Activated naive CD4-positive, alpha-beta T cell treated with anti-CD3 and anti-CD28 coated beads, Interleukin-2, amount 10 ng/mL, durations not matched to agents 7 days and 5 days (primary cell): ENCODE data around the gene SSU72.
A peak's percentile ranks its signal among the peaks of the same experiment; 100 is the strongest.

Experiments used
- CTCF ChIA-PET: fragments of 350-600 bp; sonication (Branson Sonifier 250); formaldehyde crosslinking; loops from one replicate; lab custom pipeline; 2021; ENCODE audit warnings: antibody characterized with exemption; lab: Charles Lee
- DNase-seq: peaks from one replicate; pipeline ENCODE4 v3.0.0-alpha.2; 2020
- H3K27ac Mint-ChIP-seq: one replicate; pipeline ENCODE4 v1.8.0; 2021; ENCODE audit warnings: mild to moderate bottlenecking, moderate library complexity, mixed read lengths
- H3K27me3 Mint-ChIP-seq: one replicate; pipeline ENCODE4 v1.8.0; 2021; ENCODE audit warnings: mild to moderate bottlenecking, mixed read lengths
- H3K36me3 Mint-ChIP-seq: one replicate; pipeline ENCODE4 v1.8.0; 2021; ENCODE audit warnings: mixed read lengths
- H3K4me1 Mint-ChIP-seq: one replicate; pipeline ENCODE4 v1.8.0; 2021; ENCODE audit warnings: mixed read lengths
- H3K4me3 Mint-ChIP-seq: one replicate; pipeline ENCODE4 v1.8.0; 2021; ENCODE audit warnings: mild to moderate bottlenecking, moderate library complexity, mixed read lengths
- H3K9me3 Mint-ChIP-seq: one replicate; pipeline ENCODE4 v1.8.0; 2021; ENCODE audit warnings: mixed read lengths

The SSU72 gene

DNA sequence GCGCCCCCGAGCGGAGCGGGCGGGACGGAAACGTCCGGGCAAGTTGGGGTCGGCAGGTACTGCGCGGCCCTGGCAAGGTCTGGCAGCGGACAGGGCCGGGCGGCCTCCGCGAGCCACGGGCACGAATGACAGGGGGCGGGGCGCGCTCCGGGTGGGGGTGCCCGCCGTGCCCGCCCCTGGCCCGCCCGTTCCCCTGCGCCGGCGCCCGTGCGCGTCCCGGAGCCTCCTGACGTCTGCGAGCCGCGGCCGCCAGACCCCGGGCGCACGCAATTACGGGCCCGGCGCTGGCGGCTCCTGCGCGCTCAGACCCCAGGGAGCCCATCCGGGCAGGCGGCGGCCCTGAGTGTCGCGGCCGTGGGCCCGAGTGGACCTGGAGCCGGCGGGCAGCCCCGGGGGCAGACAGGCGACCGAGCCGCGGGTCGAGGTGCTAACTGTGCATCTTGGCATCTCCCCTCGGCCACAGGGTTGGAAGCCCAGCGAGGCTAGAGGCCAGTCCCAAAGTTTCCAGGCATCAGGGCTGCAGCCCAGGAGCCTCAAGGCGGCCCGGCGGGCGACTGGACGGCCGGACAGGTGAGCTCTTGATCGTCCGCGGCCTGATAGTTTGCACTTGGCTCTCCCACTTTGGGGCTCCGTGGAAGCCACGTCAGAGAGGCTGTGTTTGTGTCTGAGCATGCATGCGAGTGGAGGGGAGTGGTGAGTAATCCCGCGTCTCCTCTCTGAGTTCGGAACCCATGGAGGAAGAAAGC, 41.6 kb upstream of the SSU72 start:
- peaks cover 31% of the 10 kb centered on the region for H3K4me1 Mint-ChIP-seq
- CTCF ChIA-PET = no interaction called here
- peak overlapping the region; percentile 82 for H3K4me3 Mint-ChIP-seq
- peak; percentile 64 for DNase-seq
- H3K36me3 Mint-ChIP-seq = peaks cover 19% of the 10 kb centered on the region
- peak overlapping the region; percentile 85 for H3K27ac Mint-ChIP-seq
- no peaks in the 10 kb centered on the region for H3K9me3 Mint-ChIP-seq
- no peaks in the 10 kb centered on the region for H3K27me3 Mint-ChIP-seq

DNA sequence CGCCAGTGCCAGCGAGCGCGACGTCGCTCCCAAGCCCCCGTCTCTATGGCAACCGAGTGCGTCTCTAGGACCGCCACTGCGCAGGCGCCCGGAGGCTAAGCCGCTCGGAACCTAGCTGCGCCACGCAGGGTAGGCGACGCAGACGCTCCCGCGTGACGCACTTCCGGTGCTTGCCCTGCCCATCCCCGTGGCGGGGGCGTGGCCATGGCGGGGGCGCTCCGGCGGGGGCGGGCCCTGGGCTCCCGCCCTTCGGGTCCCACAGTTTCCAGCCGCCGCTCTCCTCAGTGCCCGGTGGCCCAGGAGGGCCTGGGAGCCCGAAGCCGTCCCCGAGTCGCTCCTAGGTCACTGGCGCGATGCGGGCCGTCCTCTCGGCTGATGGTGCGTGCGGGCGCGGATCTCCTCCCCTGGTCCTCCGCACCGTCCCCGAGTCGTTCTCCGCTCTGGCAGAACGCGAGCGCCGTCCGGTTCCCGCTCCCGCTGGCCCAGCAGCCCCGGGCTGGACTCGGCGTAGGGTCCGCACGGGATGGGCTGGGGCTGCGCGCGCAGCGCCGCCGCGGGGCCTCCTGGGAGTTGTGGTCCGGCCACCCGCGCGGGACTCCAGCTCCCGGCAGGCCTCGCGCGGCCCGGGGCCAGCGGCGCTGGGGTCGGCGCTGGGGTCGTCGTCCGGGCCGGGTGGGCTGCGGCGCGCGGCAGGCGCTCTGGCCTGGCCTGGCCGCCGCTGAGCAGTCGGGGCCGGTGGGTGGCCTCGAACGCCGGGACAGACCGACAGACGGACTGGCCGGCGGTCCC, 40.8 kb upstream of the SSU72 start, which contains the start of gene MIB2:
MIB2 (plus strand) TSS at position 245 of the 789 bp plus-strand sequence. CDS start 7,953 bp downstream, outside the sequence.
- Mint-ChIP-seq H3K4me1 (peaks cover 35% of the 10 kb centered on the region), H3K27me3 (no peaks in the 10 kb centered on the region), H3K27ac (peak within 1 kb of the TSS; percentile 98), H3K36me3 (peaks cover 19% of the 10 kb centered on the region), H3K9me3 (no peaks in the 10 kb centered on the region), H3K4me3 (peak within 1 kb of the TSS; percentile 87)
- DNase-seq = peak; percentile 97
- CTCF ChIA-PET = interaction anchor here (0.7 kb wide), 1 partner anchor 12 kb away, joined by 3 read pairs; no protein-coding TSS in a partner anchor

- CTCF ChIA-PET = interaction anchor here (0.7 kb wide), 1 partner anchor 11 kb away, joined by 3 read pairs; no protein-coding TSS in a partner anchor
- peaks cover 19% of the 10 kb centered on the region for H3K36me3 Mint-ChIP-seq
- peak overlapping the region; percentile 98 for H3K27ac Mint-ChIP-seq
- H3K4me1 Mint-ChIP-seq = peaks cover 35% of the 10 kb centered on the region
- H3K9me3 Mint-ChIP-seq = no peaks in the 10 kb centered on the region
- no peak for DNase-seq
- no peaks in the 10 kb centered on the region for H3K27me3 Mint-ChIP-seq
- H3K4me3 Mint-ChIP-seq = peak overlapping the region; percentile 87
Observed at GRCh38 chr1:1614954-1615255, 40.2 kb upstream of the SSU72 start.

DNA sequence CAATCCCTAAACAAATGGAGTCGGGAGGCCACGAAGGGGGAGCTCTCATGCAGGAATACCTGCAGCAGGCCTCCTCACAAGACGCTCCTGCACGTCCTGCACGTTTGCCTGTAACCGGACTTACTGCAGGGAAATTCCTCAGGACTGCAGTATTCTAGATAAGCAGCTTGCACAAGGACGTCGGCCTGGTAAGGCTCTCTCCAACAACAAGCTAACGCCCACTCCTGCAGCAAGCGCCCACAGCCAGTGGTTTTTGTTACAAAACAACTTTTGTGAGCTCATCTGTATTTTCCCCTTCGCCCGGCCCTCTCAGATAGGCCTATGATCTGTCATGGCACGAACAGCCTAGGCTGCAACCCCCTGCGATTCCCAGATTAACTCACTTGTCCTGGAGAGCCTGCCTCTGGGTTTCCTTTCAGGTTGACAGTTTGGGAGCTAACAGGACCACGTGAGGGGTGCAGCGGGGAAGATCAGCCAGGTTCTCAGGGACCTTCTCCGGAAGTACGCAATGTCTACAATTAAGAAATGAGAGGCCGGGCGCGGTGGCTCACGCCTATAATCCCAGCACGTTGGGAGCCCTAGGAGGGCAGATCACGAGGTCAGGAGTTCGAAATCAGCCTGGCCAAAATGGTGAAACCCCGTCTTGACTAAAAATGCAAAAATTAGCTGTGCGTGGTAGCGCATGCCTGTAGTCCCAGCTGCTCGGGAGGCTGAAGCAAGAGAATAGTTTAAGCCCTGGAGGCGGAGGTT, 39.7 kb upstream of the SSU72 start:
- CTCF ChIA-PET = interaction anchor here (0.7 kb wide), 1 partner anchor 11 kb away, joined by 3 read pairs; no protein-coding TSS in a partner anchor
- Mint-ChIP-seq H3K27ac (peak overlapping the region; percentile 98), H3K4me3 (peak overlapping the region; percentile 87), H3K36me3 (peaks cover 19% of the 10 kb centered on the region), H3K4me1 (peaks cover 35% of the 10 kb centered on the region), H3K9me3 (no peaks in the 10 kb centered on the region), H3K27me3 (no peaks in the 10 kb centered on the region)
- DNase-seq = peak; percentile 68

- Mint-ChIP-seq H3K27ac (peak overlapping the region; percentile 98), H3K27me3 (no peaks in the 10 kb centered on the region), H3K36me3 (peaks cover 19% of the 10 kb centered on the region)
Observed at GRCh38 chr1:1613509-1614082, 38.9 kb upstream of the SSU72 start.

GRCh38 chr1:1612104-1612400, 37.4 kb upstream of the SSU72 start:
- H3K9me3 Mint-ChIP-seq = no peaks in the 10 kb centered on the region
- H3K36me3 Mint-ChIP-seq = peaks cover 14% of the 10 kb centered on the region
- no peak overlapping the region for H3K4me3 Mint-ChIP-seq
- H3K4me1 Mint-ChIP-seq = peaks cover 38% of the 10 kb centered on the region
- peak overlapping the region; percentile 1 for H3K27ac Mint-ChIP-seq
- CTCF ChIA-PET = no interaction called here
- no peaks in the 10 kb centered on the region for H3K27me3 Mint-ChIP-seq
- DNase-seq = no peak

More at GRCh38 chr1:1613509-1614082, 38.9 kb upstream of the SSU72 start:
- peaks cover 35% of the 10 kb centered on the region for H3K4me1 Mint-ChIP-seq
- peak overlapping the region; percentile 87 for H3K4me3 Mint-ChIP-seq
- DNase-seq = no peak
- CTCF ChIA-PET = no interaction called here
- no peaks in the 10 kb centered on the region for H3K9me3 Mint-ChIP-seq

- H3K27me3 Mint-ChIP-seq = no peaks in the 10 kb centered on the region
- H3K9me3 Mint-ChIP-seq = no peaks in the 10 kb centered on the region
- CTCF ChIA-PET = no interaction called here
- no peak overlapping the region for H3K4me3 Mint-ChIP-seq
- no peak overlapping the region for H3K27ac Mint-ChIP-seq
- no peak for DNase-seq
- H3K4me1 Mint-ChIP-seq = peaks cover 36% of the 10 kb centered on the region
- peaks cover 14% of the 10 kb centered on the region for H3K36me3 Mint-ChIP-seq
Observed at GRCh38 chr1:1610796-1611195, 36.1 kb upstream of the SSU72 start.

- Mint-ChIP-seq H3K36me3 (peaks cover 14% of the 10 kb centered on the region), H3K4me3 (no peak overlapping the region), H3K4me1 (peaks cover 38% of the 10 kb centered on the region), H3K27ac (no peak overlapping the region), H3K27me3 (peaks cover 2% of the 10 kb centered on the region), H3K9me3 (no peaks in the 10 kb centered on the region)
- CTCF ChIA-PET = no interaction called here
- no peak for DNase-seq
Observed at GRCh38 chr1:1609822-1610485, 35.3 kb upstream of the SSU72 start.

GRCh38 chr1:1606232-1606631, 31.6 kb upstream of the SSU72 start:
- Mint-ChIP-seq H3K9me3 (no peaks in the 10 kb centered on the region), H3K36me3 (no peaks in the 10 kb centered on the region), H3K4me3 (no peak overlapping the region), H3K27ac (no peak overlapping the region), H3K4me1 (peaks cover 22% of the 10 kb centered on the region), H3K27me3 (peaks cover 29% of the 10 kb centered on the region)
- CTCF ChIA-PET = no interaction called here
- DNase-seq = no peak

DNA sequence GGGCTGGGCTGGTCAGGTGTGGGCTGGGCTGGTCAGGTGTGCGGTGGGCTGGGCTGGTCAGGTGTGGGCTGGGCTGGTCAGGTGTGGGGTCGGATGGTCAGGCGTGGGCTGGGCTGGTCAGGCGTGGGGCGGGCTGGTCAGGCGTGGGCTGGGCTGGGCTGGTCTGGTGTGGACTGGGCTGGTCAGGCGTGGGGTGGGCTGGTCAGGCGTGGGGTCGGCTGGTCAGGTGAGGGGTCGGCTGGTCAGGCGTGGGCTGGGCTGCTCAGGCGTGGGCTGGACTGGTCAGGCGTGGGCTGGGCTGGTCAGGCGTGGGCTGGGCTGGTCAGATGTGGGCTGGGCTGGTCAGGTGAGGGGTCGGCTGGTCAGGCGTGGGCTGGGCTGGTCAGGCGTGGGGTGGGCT, 31.1 kb upstream of the SSU72 start:
- H3K4me1 Mint-ChIP-seq = peaks cover 18% of the 10 kb centered on the region
- peaks cover 34% of the 10 kb centered on the region for H3K27me3 Mint-ChIP-seq
- no peak for DNase-seq
- H3K27ac Mint-ChIP-seq = no peak overlapping the region
- no peaks in the 10 kb centered on the region for H3K9me3 Mint-ChIP-seq
- H3K4me3 Mint-ChIP-seq = no peak overlapping the region
- CTCF ChIA-PET = no interaction called here
- H3K36me3 Mint-ChIP-seq = no peaks in the 10 kb centered on the region

DNA sequence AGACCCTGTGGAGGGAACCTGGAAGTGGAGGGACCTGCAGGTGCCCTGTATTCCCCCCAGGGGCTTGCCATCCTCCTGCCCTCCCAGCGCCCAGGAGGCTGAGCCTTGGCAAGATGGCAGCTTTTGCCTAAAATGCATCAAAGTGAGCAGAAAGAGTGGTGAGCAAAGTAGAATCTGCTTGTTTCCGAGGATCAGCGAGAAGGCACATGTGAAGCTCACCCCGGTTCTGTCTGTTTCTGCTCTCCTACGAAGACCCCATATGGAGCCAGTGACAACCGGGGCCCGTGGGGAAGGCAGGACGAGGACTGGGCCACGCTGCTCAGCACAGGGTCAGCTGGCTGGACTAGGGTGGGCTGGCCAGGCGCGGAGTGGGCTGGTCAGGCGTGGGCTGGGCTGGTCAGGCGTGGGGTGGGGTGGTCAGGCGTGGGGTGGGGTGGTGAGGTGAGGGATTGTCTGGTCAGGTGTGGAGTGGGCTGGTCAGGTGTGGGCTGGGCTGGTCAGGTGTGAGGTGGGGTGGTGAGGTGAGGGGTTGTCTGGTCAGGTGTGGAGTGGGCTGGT, 30.4 kb upstream of the SSU72 start:
- H3K27me3 Mint-ChIP-seq = peaks cover 39% of the 10 kb centered on the region
- no peak overlapping the region for H3K4me3 Mint-ChIP-seq
- no peak for DNase-seq
- CTCF ChIA-PET = no interaction called here
- peak overlapping the region; percentile 79 for H3K27ac Mint-ChIP-seq
- H3K4me1 Mint-ChIP-seq = peaks cover 18% of the 10 kb centered on the region
- no peaks in the 10 kb centered on the region for H3K9me3 Mint-ChIP-seq
- H3K36me3 Mint-ChIP-seq = no peaks in the 10 kb centered on the region

- Mint-ChIP-seq H3K36me3 (no peaks in the 10 kb centered on the region), H3K4me1 (peaks cover 18% of the 10 kb centered on the region), H3K9me3 (no peaks in the 10 kb centered on the region), H3K4me3 (no peak overlapping the region), H3K27ac (peak overlapping the region; percentile 79), H3K27me3 (peaks cover 39% of the 10 kb centered on the region)
- CTCF ChIA-PET = no interaction called here
- no peak for DNase-seq
Observed at GRCh38 chr1:1604374-1605033, 29.8 kb upstream of the SSU72 start.
